IPS-15b (cell line): ENCODE data around the gene SCRN2.

ENCODE experiments used
- H3K27me3 ChIP-seq: one replicate; pipeline ENCODE4 v1.6.1; 2013; ENCODE audit warnings: low read length; ENCODE audit not compliant: control insufficient read depth, insufficient read depth
- H3K36me3 ChIP-seq: one replicate; pipeline ENCODE4 v1.6.1; 2013; ENCODE audit warnings: low read length; ENCODE audit not compliant: control insufficient read depth, insufficient read depth
- H3K4me1 ChIP-seq: one replicate; pipeline ENCODE4 v1.6.1; 2013; ENCODE audit warnings: mild to moderate bottlenecking, low read length; ENCODE audit not compliant: control insufficient read depth, insufficient read depth
- H3K4me3 ChIP-seq: one replicate; pipeline ENCODE4 v1.5.1; 2013; ENCODE audit warnings: low read depth, low read length
- H3K9ac ChIP-seq: one replicate; pipeline ENCODE4 v1.6.1; 2013; ENCODE audit warnings: low read depth, mild to moderate bottlenecking, low read length
- H3K9me3 ChIP-seq: one replicate; pipeline ENCODE4 v1.6.1; 2013; ENCODE audit warnings: mild to moderate bottlenecking, low read length; ENCODE audit not compliant: control insufficient read depth, insufficient read depth

The SCRN2 gene

GRCh38 chr17:47866941-47867340 is 25.9 kb upstream of the SCRN2 start:
- Histone ChIP-seq H3K9ac (no peak overlapping the region), H3K4me3 (no peak overlapping the region), H3K36me3 (no peaks in the 10 kb centered on the region), H3K4me1 (peaks cover 16% of the 10 kb centered on the region), H3K27me3 (peaks cover 66% of the 10 kb centered on the region), H3K9me3 (no peaks in the 10 kb centered on the region)

DNA sequence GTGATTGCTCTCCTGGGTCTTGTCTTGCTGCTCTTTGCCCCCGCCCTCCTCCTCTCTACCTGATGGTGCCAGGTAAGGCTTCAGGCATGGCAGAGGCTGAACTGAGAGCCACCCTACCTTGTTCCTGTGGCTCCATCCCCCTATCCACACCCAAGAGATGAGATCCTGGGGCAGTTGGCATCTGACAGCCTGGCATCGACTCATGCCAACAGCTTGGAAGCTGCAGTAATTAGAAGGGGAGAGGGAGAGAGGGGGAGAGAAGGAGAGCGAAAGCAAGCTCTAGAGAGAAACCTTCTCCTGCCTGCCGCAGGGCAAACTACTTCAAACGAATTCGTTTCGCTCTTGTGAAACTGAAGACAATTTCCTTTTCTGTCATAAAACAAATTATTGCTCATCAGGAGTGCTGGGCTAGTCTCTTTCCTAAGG is 23.7 kb upstream of the SCRN2 start:
- Histone ChIP-seq H3K9ac (no peak overlapping the region), H3K27me3 (peaks cover 53% of the 10 kb centered on the region), H3K4me1 (peaks cover 9% of the 10 kb centered on the region), H3K36me3 (no peaks in the 10 kb centered on the region), H3K9me3 (no peaks in the 10 kb centered on the region), H3K4me3 (no peak overlapping the region)

DNA sequence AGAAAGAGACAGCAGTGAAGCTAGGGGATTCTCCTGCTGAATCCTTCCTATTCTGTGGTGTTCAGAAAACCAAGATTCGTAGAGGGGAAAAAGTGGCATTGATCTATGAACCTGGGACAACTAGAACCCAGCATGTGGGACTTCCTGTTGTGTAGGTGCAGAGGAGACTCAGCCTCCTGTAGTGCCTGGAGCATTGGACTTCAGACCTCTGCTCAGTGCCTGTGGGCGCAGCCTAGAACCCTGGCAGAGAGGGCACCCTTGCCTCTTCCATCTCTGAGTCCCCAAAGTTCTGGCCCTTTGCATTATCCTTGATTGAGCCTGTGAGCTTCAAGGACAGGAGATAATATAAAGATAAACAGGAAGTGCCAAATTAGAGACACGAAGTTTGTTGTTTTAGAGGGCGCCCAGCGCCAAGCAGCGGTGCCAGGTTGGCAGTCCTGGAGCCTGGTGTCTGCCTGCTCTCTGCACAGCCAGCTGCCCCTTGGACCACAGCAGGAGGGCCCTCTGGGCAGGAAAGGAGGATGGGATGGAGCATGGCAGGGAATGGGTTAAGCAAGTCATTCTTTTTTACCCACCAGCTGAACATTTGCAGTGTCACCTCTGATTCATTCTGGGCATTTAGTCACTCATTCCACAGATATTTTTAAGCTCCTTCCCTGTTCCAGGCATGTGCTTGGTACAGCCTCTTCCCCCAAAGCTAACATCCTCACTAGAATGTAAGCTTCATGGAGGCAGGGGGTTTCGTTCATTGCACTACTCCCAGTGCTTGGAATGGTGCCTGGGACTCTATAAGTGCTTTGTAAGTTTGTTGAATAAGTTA is 21.8 kb upstream of the SCRN2 start:
- no peak overlapping the region for H3K9ac ChIP-seq
- no peaks in the 10 kb centered on the region for H3K36me3 ChIP-seq
- H3K9me3 ChIP-seq: no peaks in the 10 kb centered on the region
- no peaks in the 10 kb centered on the region for H3K4me1 ChIP-seq
- H3K27me3 ChIP-seq: peaks cover 49% of the 10 kb centered on the region
- no peak overlapping the region for H3K4me3 ChIP-seq

GRCh38 chr17:47860386-47860785 is 19.3 kb upstream of the SCRN2 start:
- Histone ChIP-seq H3K4me3 (no peak overlapping the region), H3K9me3 (no peaks in the 10 kb centered on the region), H3K36me3 (no peaks in the 10 kb centered on the region), H3K4me1 (no peaks in the 10 kb centered on the region), H3K9ac (no peak overlapping the region), H3K27me3 (peaks cover 48% of the 10 kb centered on the region)

DNA sequence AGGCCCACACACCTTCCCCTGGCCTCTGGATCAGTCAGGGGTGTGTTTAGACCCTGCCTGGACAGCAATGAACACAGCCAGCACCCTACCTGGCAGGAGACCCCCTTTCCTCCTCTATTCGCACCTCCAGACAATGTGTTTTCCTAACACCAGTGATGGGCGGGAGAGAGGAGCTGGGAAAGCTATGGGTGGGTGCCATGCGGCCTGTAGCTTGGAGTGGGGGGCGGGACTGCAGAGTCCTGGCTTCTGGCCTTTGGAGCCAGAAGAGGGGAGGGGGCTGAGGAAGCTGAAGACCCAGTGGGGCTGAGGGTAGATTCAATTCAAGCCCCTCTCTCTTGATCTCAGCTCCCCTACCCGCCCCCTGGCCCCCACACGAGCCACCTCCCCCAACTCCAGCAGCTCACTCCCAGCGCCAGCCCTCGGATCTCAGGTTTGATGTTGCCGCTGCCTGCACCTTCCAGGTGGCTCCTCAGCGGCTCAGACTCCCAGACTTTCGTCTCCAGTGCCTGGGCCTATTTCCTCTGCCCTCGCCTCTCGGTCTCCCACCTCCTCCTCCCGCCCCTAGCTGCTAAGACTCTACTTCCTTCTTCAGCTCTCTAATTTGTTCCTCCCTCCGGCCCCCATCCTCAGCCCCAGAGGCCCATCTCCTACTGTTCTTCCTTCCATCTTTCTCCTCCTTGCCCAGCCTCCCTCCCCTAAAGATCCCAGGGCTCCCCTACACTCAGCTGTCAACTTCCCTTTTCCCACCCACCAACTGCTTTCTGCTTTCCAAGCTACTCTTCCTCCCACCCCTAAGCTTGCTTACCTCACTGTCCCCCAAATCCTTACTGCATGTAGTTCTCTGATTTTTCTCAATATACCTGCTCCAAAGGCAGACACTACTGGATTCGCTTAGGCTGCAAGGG is 16.7 kb upstream of the SCRN2 start:
- Histone ChIP-seq H3K9ac (no peak overlapping the region), H3K9me3 (no peaks in the 10 kb centered on the region), H3K4me3 (no peak overlapping the region), H3K27me3 (peaks cover 71% of the 10 kb centered on the region), H3K4me1 (no peaks in the 10 kb centered on the region), H3K36me3 (no peaks in the 10 kb centered on the region)

GRCh38 chr17:47856830-47857229 is 15.8 kb upstream of the SCRN2 start:
- Histone ChIP-seq H3K27me3 (peaks cover 78% of the 10 kb centered on the region), H3K4me1 (peaks cover 4% of the 10 kb centered on the region), H3K4me3 (no peak overlapping the region), H3K9me3 (no peaks in the 10 kb centered on the region), H3K9ac (no peak overlapping the region), H3K36me3 (no peaks in the 10 kb centered on the region)

DNA sequence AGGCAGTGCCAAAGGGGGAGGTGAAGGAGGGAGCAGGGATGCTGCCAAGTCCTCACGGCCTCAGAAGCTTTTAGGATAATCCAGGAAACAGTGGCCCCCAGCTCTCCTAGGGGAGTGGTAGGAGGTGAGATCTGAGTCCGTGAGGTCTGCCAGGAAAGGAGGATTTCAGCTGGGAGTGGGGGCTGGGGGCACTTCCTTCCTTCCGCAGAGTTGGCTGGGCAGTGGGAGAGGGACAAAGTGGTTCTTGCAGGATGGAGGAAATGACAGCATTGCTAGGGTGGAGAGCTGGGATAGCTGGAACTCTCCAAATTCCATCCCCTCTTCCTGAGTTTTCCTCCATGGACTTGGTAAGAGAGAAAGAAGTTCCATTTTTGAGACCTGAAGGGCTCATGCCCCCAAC is 14.7 kb upstream of the SCRN2 start:
- no peak overlapping the region for H3K4me3 ChIP-seq
- no peaks in the 10 kb centered on the region for H3K9me3 ChIP-seq
- peaks cover 4% of the 10 kb centered on the region for H3K4me1 ChIP-seq
- H3K9ac ChIP-seq: no peak overlapping the region
- H3K27me3 ChIP-seq: peaks cover 80% of the 10 kb centered on the region
- no peaks in the 10 kb centered on the region for H3K36me3 ChIP-seq

- Histone ChIP-seq H3K36me3 (no peaks in the 10 kb centered on the region), H3K27me3 (peaks cover 84% of the 10 kb centered on the region), H3K9me3 (no peaks in the 10 kb centered on the region), H3K4me3 (no peak overlapping the region), H3K4me1 (peaks cover 11% of the 10 kb centered on the region), H3K9ac (no peak overlapping the region)
Measured at GRCh38 chr17:47853616-47854015, 12.5 kb upstream of the SCRN2 start.

DNA sequence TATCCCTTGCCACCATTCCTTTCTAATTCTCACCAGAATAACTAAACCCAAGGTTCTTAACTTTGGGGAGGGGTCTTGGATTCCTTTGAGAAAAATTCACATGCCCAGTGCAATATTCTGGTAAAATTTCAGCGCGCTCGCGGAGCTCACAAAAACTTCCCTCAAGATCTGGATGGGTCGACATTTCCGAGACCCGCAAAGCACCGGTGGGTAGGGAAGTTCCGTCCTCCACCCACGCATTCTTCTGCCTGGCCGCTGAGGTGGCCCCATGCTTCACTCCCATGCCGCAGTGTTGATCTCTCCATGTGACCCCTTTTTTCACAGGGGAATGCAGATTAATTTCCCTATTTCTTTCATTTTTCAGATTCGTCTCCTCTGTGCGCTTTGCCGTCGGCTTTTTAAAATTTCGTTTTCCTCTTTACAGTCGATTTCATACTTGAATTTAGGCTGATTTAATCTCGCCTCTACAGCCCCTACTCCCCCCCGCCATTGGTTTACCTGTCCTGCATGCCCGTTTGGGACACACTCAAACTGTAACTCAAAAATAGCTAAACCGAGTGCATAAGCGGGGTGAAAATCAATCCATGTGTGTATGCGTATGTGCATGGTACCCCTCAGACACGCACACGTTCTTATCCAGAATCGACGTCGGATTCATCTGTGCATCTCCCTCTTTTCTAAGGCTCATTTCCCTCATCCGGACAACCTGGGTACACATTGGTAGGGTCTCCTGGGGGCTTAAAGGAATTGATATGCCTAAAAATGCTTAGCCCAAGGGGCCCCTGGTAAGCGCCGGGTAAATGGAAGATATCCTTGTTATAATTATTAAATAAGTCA is 11.3 kb upstream of the SCRN2 start:
- Histone ChIP-seq H3K9me3 (no peaks in the 10 kb centered on the region), H3K4me1 (peaks cover 15% of the 10 kb centered on the region), H3K4me3 (peak overlapping the region; percentile 63), H3K27me3 (peaks cover 90% of the 10 kb centered on the region), H3K36me3 (no peaks in the 10 kb centered on the region), H3K9ac (no peak overlapping the region)

DNA sequence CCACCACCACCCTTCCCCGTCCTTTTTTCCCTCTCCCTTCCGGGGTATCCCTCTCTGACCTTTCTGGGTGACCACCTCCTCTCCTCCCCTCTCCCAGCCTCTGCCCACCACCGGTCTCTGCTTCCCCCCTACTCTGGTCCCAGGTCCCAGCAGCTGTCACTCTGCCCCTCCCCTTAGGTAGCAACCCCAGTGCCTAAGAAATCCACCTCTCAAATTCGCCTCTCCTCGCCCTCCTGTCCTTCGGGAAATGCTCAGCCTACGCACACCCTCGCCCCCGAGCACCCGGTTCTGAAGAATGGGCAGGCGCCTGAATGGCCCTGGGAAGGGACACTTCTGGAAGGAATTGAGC is 10.7 kb upstream of the SCRN2 start:
- Histone ChIP-seq H3K4me1 (peaks cover 15% of the 10 kb centered on the region), H3K4me3 (peak overlapping the region; percentile 63), H3K27me3 (peaks cover 90% of the 10 kb centered on the region)

More for the DNA sequence above, 10.7 kb upstream of the SCRN2 start:
- Histone ChIP-seq H3K9ac (no peak overlapping the region), H3K9me3 (no peaks in the 10 kb centered on the region), H3K36me3 (no peaks in the 10 kb centered on the region)
